Activated CD4-positive, alpha-beta T cell treated with anti-CD3 and anti-CD28 coated beads, Interleukin-2, amount 10 ng/mL, durations not matched to agents 7 days and 5 days (primary cell): ENCODE data around the gene CDC73. TPM values are rescaled to one million over a fixed set of nuclear protein-coding genes. Genes with fewer than 3 reads are reported as not detected.
"Not testable (repeated sequence)": the region's sequence is repeated elsewhere in the genome, so short reads cannot be mapped to it uniquely, and the experiment has no call there.

Source experiments
- CTCF ChIA-PET: fragments of 350-600 bp; sonication (Branson Sonifier 250); formaldehyde crosslinking; loops from one replicate; lab custom pipeline; 2021; ENCODE audit warnings: antibody characterized with exemption; lab: Charles Lee
- POLR2A ChIA-PET: fragments of 350-600 bp; sonication (Branson Sonifier 250); formaldehyde crosslinking; loops from one replicate; lab custom pipeline; 2021; ENCODE audit warnings: antibody characterized with exemption; lab: Charles Lee
- DNase-seq: peaks from one replicate; pipeline ENCODE4 v3.0.0-alpha.2; 2020
- H3K27ac Mint-ChIP-seq: one replicate; pipeline ENCODE4 v1.8.0; 2021; ENCODE audit warnings: mild to moderate bottlenecking, moderate library complexity, mixed read lengths
- H3K27me3 Mint-ChIP-seq: one replicate; pipeline ENCODE4 v1.8.0; 2021; ENCODE audit warnings: mixed read lengths
- H3K36me3 Mint-ChIP-seq: one replicate; pipeline ENCODE4 v1.8.0; 2021; ENCODE audit warnings: low read depth, mixed read lengths
- H3K4me1 Mint-ChIP-seq: one replicate; pipeline ENCODE4 v1.8.0; 2021; ENCODE audit warnings: mixed read lengths
- H3K4me3 Mint-ChIP-seq: one replicate; pipeline ENCODE4 v1.8.0; 2021; ENCODE audit warnings: mild to moderate bottlenecking, moderate library complexity, mixed read lengths
- H3K9me3 Mint-ChIP-seq: one replicate; pipeline ENCODE4 v1.8.0; 2021; ENCODE audit warnings: mixed read lengths
- total RNA-seq, 2 experiments: library from RNA; stranded (reverse); gene quantifications; one replicate each; pipeline ENCODE4 v1.2.3, GENCODE V29; 2021

Gene CDC73
- total RNA-seq, 2 experiments from 2014 or later = 53.9 to 66.2 TPM

GRCh38 chr1:193260056-193260745, 138.4 kb downstream of the CDC73 start:
- peaks cover 28% of the 10 kb centered on the region for H3K36me3 Mint-ChIP-seq
- POLR2A ChIA-PET = no interaction called here
- H3K9me3 Mint-ChIP-seq = no peaks in the 10 kb centered on the region
- CTCF ChIA-PET = no interaction called here
- peaks cover 3% of the 10 kb centered on the region for H3K4me1 Mint-ChIP-seq
- DNase-seq = no peak
- H3K27ac Mint-ChIP-seq = no peak overlapping the region
- no peak overlapping the region for H3K4me3 Mint-ChIP-seq
- no peaks in the 10 kb centered on the region for H3K27me3 Mint-ChIP-seq

- CTCF ChIA-PET = no interaction called here
- Mint-ChIP-seq H3K4me1 (peaks cover 2% of the 10 kb centered on the region), H3K27ac (no peak overlapping the region), H3K4me3 (no peak overlapping the region), H3K36me3 (peaks cover 33% of the 10 kb centered on the region), H3K9me3 (no peaks in the 10 kb centered on the region), H3K27me3 (no peaks in the 10 kb centered on the region)
- POLR2A ChIA-PET = no interaction called here
- DNase-seq = no peak
Measured at GRCh38 chr1:193260896-193261295, 139.1 kb downstream of the CDC73 start.

GRCh38 chr1:193262661-193263060, 140.8 kb downstream of the CDC73 start:
- no peaks in the 10 kb centered on the region for H3K9me3 Mint-ChIP-seq
- ChIA-PET POLR2A (no interaction called here), CTCF (no interaction called here)
- H3K27ac Mint-ChIP-seq = no peak overlapping the region
- no peaks in the 10 kb centered on the region for H3K27me3 Mint-ChIP-seq
- H3K36me3 Mint-ChIP-seq = peaks cover 28% of the 10 kb centered on the region
- no peak for DNase-seq
- no peaks in the 10 kb centered on the region for H3K4me1 Mint-ChIP-seq
- no peak overlapping the region for H3K4me3 Mint-ChIP-seq

GRCh38 chr1:193264313-193265065, 142.7 kb downstream of the CDC73 start:
- Mint-ChIP-seq H3K36me3 (peaks cover 31% of the 10 kb centered on the region), H3K4me3 (no peak overlapping the region), H3K27ac (no peak overlapping the region), H3K4me1 (no peaks in the 10 kb centered on the region), H3K27me3 (no peaks in the 10 kb centered on the region), H3K9me3 (no peaks in the 10 kb centered on the region)
- ChIA-PET CTCF (interaction anchor here (0.7 kb wide), 3 partner anchors 637 to 922 kb away, joined by 3 to 4 read pairs (median 4); no protein-coding TSS in a partner anchor), POLR2A (no interaction called here)
- no peak for DNase-seq

GRCh38 chr1:193265716-193266115, 143.9 kb downstream of the CDC73 start:
- no peaks in the 10 kb centered on the region for H3K9me3 Mint-ChIP-seq
- no peak overlapping the region for H3K27ac Mint-ChIP-seq
- no peak overlapping the region for H3K4me3 Mint-ChIP-seq
- H3K27me3 Mint-ChIP-seq = no peaks in the 10 kb centered on the region
- ChIA-PET POLR2A (no interaction called here), CTCF (no interaction called here)
- peaks cover 31% of the 10 kb centered on the region for H3K36me3 Mint-ChIP-seq
- no peaks in the 10 kb centered on the region for H3K4me1 Mint-ChIP-seq
- no peak for DNase-seq

- H3K4me3 Mint-ChIP-seq, H3K27me3 Mint-ChIP-seq, H3K27ac Mint-ChIP-seq, POLR2A ChIA-PET, DNase-seq, H3K9me3 Mint-ChIP-seq, H3K4me1 Mint-ChIP-seq: not testable (repeated sequence)
- CTCF ChIA-PET = interaction anchor here (0.7 kb wide), 1 partner anchor 731 kb away, joined by 3 read pairs; no protein-coding TSS in a partner anchor
- H3K36me3 Mint-ChIP-seq = peaks cover 32% of the 10 kb centered on the region
Measured at GRCh38 chr1:193266794-193267193, 145.0 kb downstream of the CDC73 start.

GRCh38 chr1:193270996-193271395, 149.2 kb downstream of the CDC73 start:
- POLR2A ChIA-PET = no interaction called here
- Mint-ChIP-seq H3K4me3 (no peak overlapping the region), H3K27me3 (no peaks in the 10 kb centered on the region), H3K9me3 (peaks cover 8% of the 10 kb centered on the region), H3K27ac (no peak overlapping the region), H3K36me3 (peaks cover 30% of the 10 kb centered on the region), H3K4me1 (no peaks in the 10 kb centered on the region)
- no peak for DNase-seq
- CTCF ChIA-PET = no interaction called here

- Mint-ChIP-seq H3K27me3 (no peaks in the 10 kb centered on the region), H3K36me3 (peaks cover 31% of the 10 kb centered on the region), H3K4me1 (no peaks in the 10 kb centered on the region), H3K9me3 (peaks cover 11% of the 10 kb centered on the region), H3K27ac (no peak overlapping the region), H3K4me3 (no peak overlapping the region)
- CTCF ChIA-PET = interaction anchor here (1.0 to 1.1 kb wide), 2 partner anchors 8 to 11 kb away, joined by 5 read pairs; no protein-coding TSS in a partner anchor
- DNase-seq = no peak
- POLR2A ChIA-PET = no interaction called here
Measured at GRCh38 chr1:193275773-193276172, 153.9 kb downstream of the CDC73 start.

GRCh38 chr1:193278968-193279367, 157.1 kb downstream of the CDC73 start:
- no peak overlapping the region for H3K27ac Mint-ChIP-seq
- POLR2A ChIA-PET = no interaction called here
- H3K4me1 Mint-ChIP-seq = peaks cover 8% of the 10 kb centered on the region
- no peak for DNase-seq
- H3K4me3 Mint-ChIP-seq = no peak overlapping the region
- peaks cover 3% of the 10 kb centered on the region for H3K9me3 Mint-ChIP-seq
- CTCF ChIA-PET = no interaction called here
- H3K36me3 Mint-ChIP-seq = peaks cover 11% of the 10 kb centered on the region
- no peaks in the 10 kb centered on the region for H3K27me3 Mint-ChIP-seq

GRCh38 chr1:193281894-193282293, 160.1 kb downstream of the CDC73 start:
- peaks cover 10% of the 10 kb centered on the region for H3K36me3 Mint-ChIP-seq
- no peak overlapping the region for H3K27ac Mint-ChIP-seq

GRCh38 chr1:193283016-193283415, 161.2 kb downstream of the CDC73 start:
- no peaks in the 10 kb centered on the region for H3K27me3 Mint-ChIP-seq
- DNase-seq = no peak
- no peak overlapping the region for H3K27ac Mint-ChIP-seq
- H3K4me1 Mint-ChIP-seq = peaks cover 18% of the 10 kb centered on the region
- H3K4me3 Mint-ChIP-seq = no peak overlapping the region
- H3K36me3 Mint-ChIP-seq = peaks cover 8% of the 10 kb centered on the region
- CTCF ChIA-PET = no interaction called here
- POLR2A ChIA-PET = no interaction called here
- peaks cover 13% of the 10 kb centered on the region for H3K9me3 Mint-ChIP-seq

More at GRCh38 chr1:193281894-193282293, 160.1 kb downstream of the CDC73 start:
- CTCF ChIA-PET = no interaction called here
- H3K4me1 Mint-ChIP-seq = peaks cover 18% of the 10 kb centered on the region
- H3K27me3 Mint-ChIP-seq = no peaks in the 10 kb centered on the region
- peaks cover 14% of the 10 kb centered on the region for H3K9me3 Mint-ChIP-seq
- no peak for DNase-seq
- POLR2A ChIA-PET = no interaction called here
- H3K4me3 Mint-ChIP-seq = no peak overlapping the region

GRCh38 chr1:193284219-193284618, 162.4 kb downstream of the CDC73 start:
- CTCF ChIA-PET = interaction anchor here (1.5 kb wide), 1 partner anchor 9 kb away, joined by 5 read pairs; no protein-coding TSS in a partner anchor
- DNase-seq = no peak
- H3K36me3 Mint-ChIP-seq = peaks cover 8% of the 10 kb centered on the region
- no peaks in the 10 kb centered on the region for H3K27me3 Mint-ChIP-seq
- no peak overlapping the region for H3K27ac Mint-ChIP-seq
- no peak overlapping the region for H3K4me3 Mint-ChIP-seq
- peaks cover 13% of the 10 kb centered on the region for H3K9me3 Mint-ChIP-seq
- POLR2A ChIA-PET = no interaction called here
- H3K4me1 Mint-ChIP-seq = peaks cover 18% of the 10 kb centered on the region

- peaks cover 18% of the 10 kb centered on the region for H3K4me1 Mint-ChIP-seq
- CTCF ChIA-PET = interaction anchor here (1.5 kb wide), 1 partner anchor 10 kb away, joined by 5 read pairs; no protein-coding TSS in a partner anchor
- peaks cover 13% of the 10 kb centered on the region for H3K9me3 Mint-ChIP-seq
- POLR2A ChIA-PET = no interaction called here
- no peak overlapping the region for H3K27ac Mint-ChIP-seq
- no peak overlapping the region for H3K4me3 Mint-ChIP-seq
- H3K36me3 Mint-ChIP-seq = peaks cover 8% of the 10 kb centered on the region
- H3K27me3 Mint-ChIP-seq = no peaks in the 10 kb centered on the region
- no peak for DNase-seq
Measured at GRCh38 chr1:193285641-193286040, 163.8 kb downstream of the CDC73 start.
